T-helper 17 cell (primary cell): ENCODE data around the gene AK1. TPM values are rescaled to one million over a fixed set of nuclear protein-coding genes. Genes with fewer than 3 reads are reported as not detected.

ENCODE experiments used
- ATAC-seq: fragments of 150-1000 bp; cut with Tn5 transposase; 2 replicates; pipeline ENCODE4 v1.10.0; 2021; ENCODE audit warnings: mild to moderate bottlenecking, moderate library complexity
- DNase-seq, 3 donors: peaks; one replicate each; pipeline versions ENCODE4 v3.0.0 to v3.0.0-alpha.2; 2020 to 2021
- H3K9me3 ChIP-seq: one replicate; pipeline ENCODE4 v1.7.0; 2013; ENCODE audit warnings: low read length, mild to moderate bottlenecking; ENCODE audit not compliant: control insufficient read depth, poor library complexity, severe bottlenecking
- H3K27ac Mint-ChIP-seq: one replicate; pipeline ENCODE4 v1.8.0; 2022; ENCODE audit warnings: mild to moderate bottlenecking, moderate library complexity, mixed read lengths
- H3K27me3 Mint-ChIP-seq: one replicate; pipeline ENCODE4 v1.8.0; 2022; ENCODE audit warnings: mixed read lengths
- H3K36me3 Mint-ChIP-seq: one replicate; pipeline ENCODE4 v1.8.0; 2022; ENCODE audit warnings: low read depth, mixed read lengths
- H3K4me1 Mint-ChIP-seq: one replicate; pipeline ENCODE4 v1.8.0; 2022; ENCODE audit warnings: mild to moderate bottlenecking, mixed read lengths
- H3K4me3 Mint-ChIP-seq: one replicate; pipeline ENCODE4 v1.8.0; 2022; ENCODE audit warnings: mild to moderate bottlenecking, moderate library complexity, mixed read lengths
- total RNA-seq, 4 donors: library from RNA in 2 of 4; stranded (reverse) in 2 of 4; gene quantifications; one replicate each; pipeline ENCODE4 v1.2.3 and lab custom pipeline; 2022 to 2026

AK1 gene
- total RNA-seq, 2 donors from 2014 or later = 35.9 to 66.5 TPM

- H3K9me3 ChIP-seq = no peaks in the 10 kb centered on the region
- Mint-ChIP-seq H3K4me3 (no peak overlapping the region), H3K36me3 (no peaks in the 10 kb centered on the region), H3K27me3 (no peaks in the 10 kb centered on the region), H3K4me1 (peaks cover 33% of the 10 kb centered on the region), H3K27ac (peak overlapping the region; percentile 0)
- DNase-seq (no peak), ATAC-seq (peak; percentile 60)
These were observed 11.6 kb downstream of the AK1 start for GRCh38 chr9:127865645-127866464.

- DNase-seq = no peak
- Mint-ChIP-seq H3K4me1 (peaks cover 33% of the 10 kb centered on the region), H3K4me3 (peak overlapping the region; percentile 78)
These were observed 14.3 kb downstream of the AK1 start for GRCh38 chr9:127863191-127863621.

GRCh38 chr9:127862075-127863011 is 15.1 kb downstream of the AK1 start:
- no peak for DNase-seq
- H3K9me3 ChIP-seq = no peaks in the 10 kb centered on the region
- H3K4me1 Mint-ChIP-seq = peaks cover 35% of the 10 kb centered on the region
- peak; percentile 67 for ATAC-seq
- H3K36me3 Mint-ChIP-seq = no peaks in the 10 kb centered on the region
- no peaks in the 10 kb centered on the region for H3K27me3 Mint-ChIP-seq
- peak overlapping the region; percentile 78 for H3K4me3 Mint-ChIP-seq
- H3K27ac Mint-ChIP-seq = peak overlapping the region; percentile 94

More at GRCh38 chr9:127863191-127863621, 14.3 kb downstream of the AK1 start:
- H3K27ac Mint-ChIP-seq = peak overlapping the region; percentile 94
- no peaks in the 10 kb centered on the region for H3K9me3 ChIP-seq
- no peaks in the 10 kb centered on the region for H3K27me3 Mint-ChIP-seq
- no peaks in the 10 kb centered on the region for H3K36me3 Mint-ChIP-seq
- no peak for ATAC-seq

GRCh38 chr9:127860779-127861178 is 16.7 kb downstream of the AK1 start:
- peaks cover 33% of the 10 kb centered on the region for H3K4me1 Mint-ChIP-seq
- DNase-seq (no peak), ATAC-seq (no peak)
- no peaks in the 10 kb centered on the region for H3K36me3 Mint-ChIP-seq
- no peak overlapping the region for H3K4me3 Mint-ChIP-seq
- no peaks in the 10 kb centered on the region for H3K9me3 ChIP-seq
- H3K27me3 Mint-ChIP-seq = no peaks in the 10 kb centered on the region
- peak overlapping the region; percentile 94 for H3K27ac Mint-ChIP-seq

GRCh38 chr9:127860260-127860659 is 17.2 kb downstream of the AK1 start:
- no peaks in the 10 kb centered on the region for H3K9me3 ChIP-seq
- no peak for ATAC-seq
- no peak for DNase-seq
- Mint-ChIP-seq H3K27ac (peak overlapping the region; percentile 94), H3K27me3 (no peaks in the 10 kb centered on the region), H3K4me3 (no peak overlapping the region), H3K36me3 (no peaks in the 10 kb centered on the region), H3K4me1 (peaks cover 33% of the 10 kb centered on the region)

- Mint-ChIP-seq H3K27ac (peak overlapping the region; percentile 83), H3K4me1 (peaks cover 34% of the 10 kb centered on the region), H3K27me3 (no peaks in the 10 kb centered on the region), H3K36me3 (no peaks in the 10 kb centered on the region), H3K4me3 (no peak overlapping the region)
- no peak for ATAC-seq
- H3K9me3 ChIP-seq = no peaks in the 10 kb centered on the region
- no peak for DNase-seq
These were observed 19.4 kb downstream of the AK1 start for GRCh38 chr9:127858041-127858512.

- Mint-ChIP-seq H3K36me3 (no peaks in the 10 kb centered on the region), H3K4me3 (no peak overlapping the region), H3K4me1 (peaks cover 28% of the 10 kb centered on the region), H3K27me3 (no peaks in the 10 kb centered on the region), H3K27ac (no peak overlapping the region)
- no peaks in the 10 kb centered on the region for H3K9me3 ChIP-seq
- no peak for DNase-seq
- ATAC-seq = no peak
These were observed 20.2 kb downstream of the AK1 start for GRCh38 chr9:127857278-127857677.

GRCh38 chr9:127856729-127857116 is 20.8 kb downstream of the AK1 start:
- peaks cover 25% of the 10 kb centered on the region for H3K4me1 Mint-ChIP-seq
- no peaks in the 10 kb centered on the region for H3K36me3 Mint-ChIP-seq
- H3K27me3 Mint-ChIP-seq = no peaks in the 10 kb centered on the region
- peak overlapping the region; percentile 83 for H3K27ac Mint-ChIP-seq
- ATAC-seq (no peak), DNase-seq (no peak)
- no peaks in the 10 kb centered on the region for H3K9me3 ChIP-seq
- H3K4me3 Mint-ChIP-seq = no peak overlapping the region

GRCh38 chr9:127856094-127856728 is 21.3 kb downstream of the AK1 start:
- H3K9me3 ChIP-seq = no peaks in the 10 kb centered on the region
- DNase-seq = no peak
- no peak for ATAC-seq
- Mint-ChIP-seq H3K27ac (peak overlapping the region; percentile 83), H3K4me3 (no peak overlapping the region), H3K4me1 (peaks cover 20% of the 10 kb centered on the region), H3K36me3 (no peaks in the 10 kb centered on the region), H3K27me3 (no peaks in the 10 kb centered on the region)

- H3K36me3 Mint-ChIP-seq = no peaks in the 10 kb centered on the region
- peaks cover 15% of the 10 kb centered on the region for H3K4me1 Mint-ChIP-seq
- no peaks in the 10 kb centered on the region for H3K27me3 Mint-ChIP-seq
- H3K4me3 Mint-ChIP-seq = peak overlapping the region; percentile 61
- DNase-seq (no peak), ATAC-seq (no peak)
- H3K27ac Mint-ChIP-seq = peak overlapping the region; percentile 83
- no peaks in the 10 kb centered on the region for H3K9me3 ChIP-seq
These were observed 22.0 kb downstream of the AK1 start for GRCh38 chr9:127855522-127855921.

GRCh38 chr9:127854960-127855359 is 22.5 kb downstream of the AK1 start:
- H3K4me1 Mint-ChIP-seq = peaks cover 15% of the 10 kb centered on the region
- no peaks in the 10 kb centered on the region for H3K9me3 ChIP-seq
- ATAC-seq (no peak), DNase-seq (no peak)
- peak overlapping the region; percentile 11 for H3K27ac Mint-ChIP-seq
- peak overlapping the region; percentile 55 for H3K4me3 Mint-ChIP-seq
- no peaks in the 10 kb centered on the region for H3K36me3 Mint-ChIP-seq
- no peaks in the 10 kb centered on the region for H3K27me3 Mint-ChIP-seq

GRCh38 chr9:127854184-127854806 is 23.2 kb downstream of the AK1 start, which contains the start of gene ENG:
ENG (minus strand) TSS chr9:127854658; CDS start chr9:127854355, 303 bp downstream.
- no peaks in the 10 kb centered on the region for H3K36me3 Mint-ChIP-seq
- no peaks in the 10 kb centered on the region for H3K9me3 ChIP-seq
- H3K27me3 Mint-ChIP-seq = no peaks in the 10 kb centered on the region
- ATAC-seq = peak; percentile 41
- H3K4me3 Mint-ChIP-seq = peak within 1 kb of the TSS; percentile 92
- peak within 1 kb of the TSS; percentile 67 for H3K27ac Mint-ChIP-seq
- DNase-seq = no peak
- H3K4me1 Mint-ChIP-seq = peaks cover 15% of the 10 kb centered on the region
